ENCODE results near the gene CRY1.

- TF ChIP-seq CTCF (IDR thresholded peaks at IDR 0.05 in 4 of 5, conservative IDR thresholded peaks at IDR 0.05 in 1 of 5) = no peak
- TF ChIP-seq POLR2A (IDR thresholded peaks at IDR 0.05) = peak; percentile 98 to 99
Measured at GRCh38 chr12:107093417-107094182, at the start of gene CRY1.

Measured in gastrocnemius medialis (tissue), 4 donors.